H1 (cell line): ENCODE results near the gene GPA33.

Experiments used
- ATF2 ChIP-seq: IDR thresholded peaks from 2 replicates; pipeline ENCODE4 v1.6.1; 2012; ENCODE audit warnings: low read length, inconsistent platforms
- CTCF ChIP-seq, 3 experiments: IDR thresholded peaks; 1 replicate in 2 of 3; 2 replicates in 1 of 3; pipeline versions ENCODE4 v1.5.1 to v1.6.1; 2011; ENCODE audit warnings: low read length in 3 of 3, mild to moderate bottlenecking in 3 of 3, inconsistent platforms in 2 of 3, low read depth in 1 of 3, moderate library complexity in 1 of 3; ENCODE audit not compliant: insufficient read depth in 1 of 3; ENCODE audit errors: control extremely low read depth in 1 of 3
- EZH2 ChIP-seq: fragments of 200-600 bp; sonication (generic); IDR thresholded peaks from 2 replicates; pipeline ENCODE4 v1.7.1; 2012; ENCODE audit warnings: low read depth, mild to moderate bottlenecking, moderate library complexity, low read length, inconsistent platforms; ENCODE audit not compliant: severe bottlenecking
- GABPA ChIP-seq: IDR thresholded peaks from 2 replicates; pipeline ENCODE4 v1.6.1; 2011; ENCODE audit warnings: mild to moderate bottlenecking, low read length, moderate library complexity, borderline replicate concordance; ENCODE audit not compliant: insufficient read depth
- POLR2A ChIP-seq, 2 experiments: IDR thresholded peaks; 1 replicate in 1 of 2; 2 replicates in 1 of 2; pipeline ENCODE4 v1.6.1; 2011; ENCODE audit warnings: low read depth in 2 of 2, low read length in 2 of 2, mild to moderate bottlenecking in 2 of 2; ENCODE audit errors: control extremely low read depth in 1 of 2
- SUZ12 ChIP-seq: fragments of 200-600 bp; sonication (generic); IDR thresholded peaks from 2 replicates; pipeline ENCODE4 v1.6.1; 2012; ENCODE audit warnings: mild to moderate bottlenecking, inconsistent platforms, low read length, moderate library complexity, mixed read lengths

- TF ChIP-seq CTCF (IDR thresholded peaks at IDR 0.05; ENCODE audit: control extremely low read depth in 1 of 3, insufficient read depth in 1 of 3, low read depth in 1 of 3, low read length in 3 of 3), result no peak
- TF ChIP-seq POLR2A (IDR thresholded peaks at IDR 0.05; ENCODE audit: control extremely low read depth in 1 of 2, low read depth in 2 of 2, low read length in 2 of 2), result no peak
- TF ChIP-seq ATF2, result no peak
- no peak for TF ChIP-seq SUZ12
- no peak for TF ChIP-seq EZH2
- no peak for TF ChIP-seq GABPA
Observed at GRCh38 chr1:167059809-167060107, 30.4 kb downstream of the GPA33 start.
